Astrocyte of the spinal cord (primary cell): ENCODE results near the gene CHST9.
"Not testable (repeated sequence)": the region's sequence is repeated elsewhere in the genome, so short reads cannot be mapped to it uniquely, and the experiment has no call there.

Experiments
- DNase-seq: peaks from one replicate; pipeline ENCODE4 v3.0.0; 2011; ENCODE audit warnings: low read depth, low spot score
- H3K4me3 ChIP-seq: 2 replicates; pipeline ENCODE4 v1.5.1; 2011; ENCODE audit warnings: low read depth, mild to moderate bottlenecking, low read length, moderate library complexity
- CTCF ChIP-seq: IDR thresholded peaks from 2 replicates; pipeline ENCODE4 v1.5.1; 2012; ENCODE audit warnings: low read depth, mild to moderate bottlenecking, low read length, inconsistent platforms
- in situ Hi-C: cut with HindIII; loops from 2 replicates; pipeline ENCODE4 v1.10.0; 2017; ENCODE audit warnings: low sequenced_read_pairs

The CHST9 gene

GRCh38 chr18:27110319-27110718 lies 74.8 kb downstream of the CHST9 start:
- TF ChIP-seq CTCF: no peak
- no peak for DNase-seq
- no peak overlapping the region for H3K4me3 ChIP-seq
- in situ Hi-C loops: no loop called here

DNA sequence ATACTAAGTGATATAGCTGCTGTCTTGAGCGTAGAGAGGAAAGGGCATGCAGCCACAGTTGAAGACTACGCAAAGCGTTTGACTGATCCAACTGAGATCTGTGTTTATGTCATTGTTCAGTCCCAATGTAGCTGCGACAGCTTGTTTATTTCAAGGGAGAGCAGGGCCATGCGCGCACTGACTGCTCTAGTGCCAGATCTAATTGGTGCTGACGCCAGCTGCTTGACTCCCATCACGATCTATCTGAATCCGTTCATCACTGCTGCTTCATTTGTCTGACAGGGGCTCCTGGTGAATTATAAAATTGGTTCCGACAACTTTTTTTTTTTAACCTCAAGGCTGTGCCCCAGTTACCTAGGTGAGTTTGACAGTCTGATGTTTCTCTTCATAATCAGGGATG lies 75.7 kb downstream of the CHST9 start:
- DNase-seq: no peak
- no peak for TF ChIP-seq CTCF
- no peak overlapping the region for H3K4me3 ChIP-seq
- in situ Hi-C loops: no loop called here

- in situ Hi-C loops: no loop called here
- no peak overlapping the region for H3K4me3 ChIP-seq
- no peak for DNase-seq
- TF ChIP-seq CTCF: no peak
Observed at GRCh38 chr18:27108842-27109241, 76.3 kb downstream of the CHST9 start.

DNA sequence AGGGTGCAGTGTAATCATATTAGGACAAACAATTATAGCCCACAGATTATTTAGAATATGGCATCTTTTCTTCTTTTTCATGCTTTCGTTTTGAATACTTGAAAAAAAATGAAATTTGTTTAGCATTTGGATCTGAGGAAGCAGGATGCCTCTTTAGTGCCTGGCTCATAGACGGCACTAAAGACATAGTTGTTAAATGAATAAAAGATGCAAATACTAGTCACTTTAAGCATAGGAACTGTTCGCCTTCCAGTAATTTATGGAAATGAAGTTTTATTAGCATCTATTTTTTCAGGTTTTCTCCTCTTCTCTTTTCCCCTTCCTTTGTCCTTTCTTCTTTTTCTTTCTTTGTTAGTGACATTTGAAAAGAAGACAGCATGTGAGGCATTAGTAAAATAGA lies 80.4 kb downstream of the CHST9 start:
- no peak overlapping the region for H3K4me3 ChIP-seq
- no peak for TF ChIP-seq CTCF
- DNase-seq: no peak
- in situ Hi-C loops: no loop called here

DNA sequence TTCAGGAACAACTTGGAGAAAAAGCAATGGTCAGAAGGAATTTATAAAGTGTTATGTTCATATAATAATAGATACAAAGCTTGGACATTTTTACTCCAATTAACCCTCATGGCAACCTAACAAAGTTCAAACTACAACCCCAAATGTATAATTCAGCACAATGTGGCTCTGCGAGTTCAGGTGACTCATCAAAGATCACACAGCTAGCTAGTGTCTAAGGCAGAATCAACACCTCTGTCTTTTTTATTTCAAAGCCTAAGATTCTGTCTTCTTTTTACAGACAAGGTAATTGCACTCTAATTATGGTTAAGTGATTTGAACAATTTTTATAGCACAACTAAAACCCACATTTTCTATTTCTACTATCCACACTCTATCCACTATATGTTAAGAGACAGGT lies 90.5 kb downstream of the CHST9 start:
- DNase-seq: no peak
- in situ Hi-C loops: no loop called here
- no peak overlapping the region for H3K4me3 ChIP-seq
- TF ChIP-seq CTCF: no peak

DNA sequence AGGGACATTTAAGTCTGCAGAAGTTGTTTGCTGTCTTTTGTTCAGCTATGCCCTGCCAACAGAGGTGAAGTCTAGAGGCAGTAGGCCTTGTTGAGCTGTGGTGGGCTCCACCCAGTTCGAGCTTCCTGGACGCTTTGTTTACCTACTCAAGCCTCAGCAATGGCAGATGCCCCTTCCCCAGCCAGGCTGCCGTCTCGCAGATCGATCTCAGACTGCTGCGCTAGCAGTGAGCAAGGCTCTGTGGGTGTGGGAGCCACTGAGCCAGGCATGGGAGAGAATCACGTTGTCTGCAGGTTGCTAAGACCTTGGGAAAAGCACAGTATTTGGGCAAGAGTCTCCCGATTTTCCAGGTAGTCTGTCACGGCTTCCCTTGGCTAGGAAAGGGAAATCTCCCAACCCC lies 91.8 kb downstream of the CHST9 start:
- H3K4me3 ChIP-seq, DNase-seq, in situ Hi-C loops: not testable (repeated sequence)

DNA sequence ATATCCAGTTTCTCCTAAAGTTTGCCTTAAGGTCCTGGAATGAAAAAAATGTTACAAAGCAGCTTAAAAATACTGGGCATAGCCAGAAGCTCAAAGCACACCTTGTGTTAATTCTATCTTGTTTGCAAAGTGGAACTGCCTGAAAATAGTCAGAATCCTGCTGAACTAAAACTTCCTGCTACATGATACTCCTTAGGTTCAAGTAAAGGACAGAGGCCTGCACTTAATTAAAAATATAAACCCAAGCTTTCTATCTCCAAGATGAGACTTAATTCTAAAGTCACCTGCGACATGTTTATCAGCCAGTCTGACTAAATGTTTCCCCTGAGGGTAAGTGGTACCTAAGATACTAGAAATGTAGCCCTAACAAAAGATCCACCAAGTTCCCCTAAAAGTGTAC lies 103.4 kb downstream of the CHST9 start:
- DNase-seq: no peak
- TF ChIP-seq CTCF: no peak
- in situ Hi-C loops: no loop called here
- no peak overlapping the region for H3K4me3 ChIP-seq
